Breast epithelium (tissue), 4 donors: ENCODE data around the gene SV2C. TPM values are rescaled to one million over a fixed set of nuclear protein-coding genes. Genes with fewer than 3 reads are reported as not detected.

ENCODE experiments used
- DNase-seq, 2 donors: peaks; one replicate each; pipeline ENCODE4 v3.0.0-alpha.2; 2019; ENCODE audit warnings: low spot score in 2 of 2
- H3K27ac ChIP-seq, 2 donors: fragments of 200-600 bp; sonication (generic) in 1 of 2; one replicate each; pipeline ENCODE4 v1.5.1; 2016 to 2019; ENCODE audit warnings: mild to moderate bottlenecking in 1 of 2
- H3K27me3 ChIP-seq, 2 donors: fragments of 200-600 bp; sonication (generic) in 1 of 2; one replicate each; pipeline versions ENCODE4 v1.5.1 to v1.6.0; 2017 to 2019; ENCODE audit warnings: control low read depth in 1 of 2, mild to moderate bottlenecking in 1 of 2
- H3K36me3 ChIP-seq: fragments of 200-600 bp; one replicate; pipeline ENCODE4 v1.5.1; 2019
- H3K4me1 ChIP-seq, 2 donors: fragments of 200-600 bp; sonication (generic); one replicate each; pipeline ENCODE4 v1.5.1; 2016 to 2019; ENCODE audit warnings: control low read depth in 1 of 2
- H3K4me3 ChIP-seq, 3 donors: fragments of 200-600 bp; sonication (generic); 1 replicate in 2 of 3; 2 replicates in 1 of 3; pipeline ENCODE4 v1.5.1; 2016 to 2019; ENCODE audit warnings: mild to moderate bottlenecking in 3 of 3, moderate library complexity in 2 of 3
- H3K9me3 ChIP-seq, 2 donors: fragments of 200-600 bp; sonication (generic) in 1 of 2; one replicate each; pipeline ENCODE4 v1.5.1; 2016 to 2019; ENCODE audit warnings: control low read depth in 1 of 2
- POLR2A ChIP-seq: fragments of 450-650 bp; IDR thresholded peaks from one replicate; pipeline ENCODE4 v1.6.1; 2016; ENCODE audit warnings: antibody characterized with exemption, mild to moderate bottlenecking, moderate library complexity
- POLR2AphosphoS5 ChIP-seq, 3 donors: sonication (generic); formaldehyde crosslinking; IDR thresholded peaks; one replicate each; pipeline ENCODE4 v1.6.1; 2017; ENCODE audit warnings: antibody characterized with exemption in 3 of 3
- intact Hi-C: fragments of 100-400 bp; cut with DNase I; formaldehyde crosslinking; loops from one replicate; pipeline ENCODE4 v1.15.1; 2023; ENCODE audit warnings: low total_unique reads
- total RNA-seq, 3 donors: library from RNA; depleted of rRNA; stranded (reverse); fragments of >200 nt; gene quantifications; one replicate each; pipeline ENCODE4 v1.1.0, GENCODE V29; 2016
- TF ChIP-seq, protein P1 (sequence below), 3 donors: fragments of 450-650 bp; IDR thresholded peaks; one replicate each; pipeline ENCODE4 v1.5.1; 2016 to 2017; ENCODE audit warnings: antibody characterized with exemption in 3 of 3, mild to moderate bottlenecking in 3 of 3, moderate library complexity in 3 of 3

Gene SV2C
- total RNA-seq, 3 donors from 2014 or later: 0.32 to 1.3 (median 0.59) TPM

DNA sequence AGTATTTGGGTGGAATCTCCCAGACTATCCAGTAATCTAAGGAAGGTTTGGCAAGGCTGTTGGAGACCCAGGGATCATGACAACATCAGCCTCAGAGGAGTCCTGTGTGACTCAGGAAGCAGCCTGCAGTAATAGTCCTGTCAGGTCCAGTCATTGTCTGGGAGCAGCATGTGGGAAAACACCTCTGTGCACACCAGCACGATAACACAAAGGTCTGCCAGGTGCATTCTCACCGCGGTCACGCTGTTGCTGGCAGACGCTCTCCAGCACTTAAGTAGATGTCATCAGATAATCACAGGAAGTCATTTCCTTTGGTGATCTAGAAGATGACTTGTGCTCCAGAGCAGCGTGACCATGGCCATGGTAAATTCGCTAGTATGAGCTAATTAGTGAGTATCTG, 220.7 kb downstream of the SV2C start:
- Histone ChIP-seq H3K4me3 (no peak overlapping the region), H3K4me1 (no peaks in the 10 kb centered on the region), H3K36me3 (no peaks in the 10 kb centered on the region), H3K27me3 (no peaks in the 10 kb centered on the region), H3K27ac (no peak overlapping the region), H3K9me3 (no peaks in the 10 kb centered on the region)
- peak in 1 of 2 donors; percentile 54 for DNase-seq
- TF ChIP-seq, protein P1, sequence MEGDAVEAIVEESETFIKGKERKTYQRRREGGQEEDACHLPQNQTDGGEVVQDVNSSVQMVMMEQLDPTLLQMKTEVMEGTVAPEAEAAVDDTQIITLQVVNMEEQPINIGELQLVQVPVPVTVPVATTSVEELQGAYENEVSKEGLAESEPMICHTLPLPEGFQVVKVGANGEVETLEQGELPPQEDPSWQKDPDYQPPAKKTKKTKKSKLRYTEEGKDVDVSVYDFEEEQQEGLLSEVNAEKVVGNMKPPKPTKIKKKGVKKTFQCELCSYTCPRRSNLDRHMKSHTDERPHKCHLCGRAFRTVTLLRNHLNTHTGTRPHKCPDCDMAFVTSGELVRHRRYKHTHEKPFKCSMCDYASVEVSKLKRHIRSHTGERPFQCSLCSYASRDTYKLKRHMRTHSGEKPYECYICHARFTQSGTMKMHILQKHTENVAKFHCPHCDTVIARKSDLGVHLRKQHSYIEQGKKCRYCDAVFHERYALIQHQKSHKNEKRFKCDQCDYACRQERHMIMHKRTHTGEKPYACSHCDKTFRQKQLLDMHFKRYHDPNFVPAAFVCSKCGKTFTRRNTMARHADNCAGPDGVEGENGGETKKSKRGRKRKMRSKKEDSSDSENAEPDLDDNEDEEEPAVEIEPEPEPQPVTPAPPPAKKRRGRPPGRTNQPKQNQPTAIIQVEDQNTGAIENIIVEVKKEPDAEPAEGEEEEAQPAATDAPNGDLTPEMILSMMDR (IDR thresholded peaks at IDR 0.05): no peak
- TF ChIP-seq POLR2A (no peak), POLR2AphosphoS5 (IDR thresholded peaks at IDR 0.05) (no peak)
- intact Hi-C loops: no loop called here

DNA sequence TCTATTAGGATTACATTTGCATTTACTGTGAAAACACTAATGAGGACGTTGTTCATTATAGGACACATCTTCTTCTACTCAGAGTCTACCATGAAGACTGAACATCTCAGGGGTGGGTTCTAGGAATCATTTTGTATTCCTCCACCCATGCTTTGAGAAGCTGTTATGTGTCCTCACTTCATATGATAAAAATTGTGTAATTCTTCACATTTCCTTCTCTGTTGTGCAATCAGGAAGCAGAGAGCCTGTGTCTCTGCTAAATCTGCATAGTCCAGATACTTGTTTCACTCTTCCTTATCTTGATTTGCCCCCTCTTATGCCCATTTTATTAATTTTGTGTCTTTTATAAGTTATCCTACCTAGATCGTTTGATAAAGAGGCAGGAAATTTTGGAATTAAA, 222.1 kb downstream of the SV2C start:
- intact Hi-C loops: loop anchor here (5.0 kb wide), 1 partner anchor 742 kb away; no protein-coding TSS in a partner anchor
- no peak overlapping the region for H3K27ac ChIP-seq
- TF ChIP-seq, protein P1 (IDR thresholded peaks at IDR 0.05): no peak
- TF ChIP-seq POLR2A: no peak
- no peak for TF ChIP-seq POLR2AphosphoS5 (IDR thresholded peaks at IDR 0.05)
- no peaks in the 10 kb centered on the region for H3K9me3 ChIP-seq
- no peak for DNase-seq
- no peaks in the 10 kb centered on the region for H3K36me3 ChIP-seq
- no peaks in the 10 kb centered on the region for H3K4me1 ChIP-seq
- no peak overlapping the region for H3K4me3 ChIP-seq
- no peaks in the 10 kb centered on the region for H3K27me3 ChIP-seq

DNA sequence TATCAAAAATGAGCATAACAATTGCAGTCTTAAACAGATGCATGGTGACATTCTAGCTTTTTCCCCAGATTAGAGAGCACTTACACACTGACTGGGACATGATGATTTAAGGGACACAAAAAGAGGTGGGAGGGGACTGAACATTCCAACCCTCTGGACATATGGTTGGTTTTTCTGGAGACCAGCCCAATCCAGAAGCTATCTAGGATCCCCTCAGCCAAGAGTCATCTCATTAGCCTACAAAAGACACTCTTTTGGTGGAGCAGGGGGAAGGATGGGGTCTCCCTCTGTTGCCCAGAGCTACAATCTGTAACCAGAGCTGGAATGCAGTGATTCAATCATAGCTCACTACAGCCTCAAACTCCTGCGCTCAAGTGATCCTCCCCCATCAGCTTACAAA, 222.6 kb downstream of the SV2C start:
- H3K27ac ChIP-seq: no peak overlapping the region
- intact Hi-C loops: loop anchor here (5.0 kb wide), 1 partner anchor 742 kb away; no protein-coding TSS in a partner anchor

DNA sequence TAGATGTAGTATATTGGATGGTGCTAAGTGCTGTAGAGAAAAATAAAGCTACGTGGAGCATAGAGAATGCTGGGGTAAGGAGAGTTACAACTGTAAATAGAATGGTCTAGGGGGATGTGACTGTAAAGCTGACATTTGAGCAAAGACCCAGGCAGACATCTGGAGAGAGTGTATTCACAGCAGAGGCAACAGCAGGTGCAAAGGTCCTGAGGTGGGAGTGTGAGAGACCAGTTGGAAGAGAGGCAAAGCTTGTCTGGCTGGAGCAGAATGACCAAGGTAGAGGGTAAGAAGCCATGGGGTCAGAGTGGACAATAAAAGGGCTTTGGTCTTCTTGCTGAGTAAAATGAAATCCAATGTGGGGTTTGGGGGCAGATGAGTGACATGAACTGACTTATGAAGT, 227.0 kb downstream of the SV2C start:
- H3K27ac ChIP-seq: no peak overlapping the region
- no peak for DNase-seq
- H3K27me3 ChIP-seq: no peaks in the 10 kb centered on the region
- TF ChIP-seq POLR2A: no peak
- TF ChIP-seq, protein P1 (IDR thresholded peaks at IDR 0.05): no peak
- TF ChIP-seq POLR2AphosphoS5 (IDR thresholded peaks at IDR 0.05): no peak
- no peaks in the 10 kb centered on the region for H3K36me3 ChIP-seq
- intact Hi-C loops: no loop called here
- no peaks in the 10 kb centered on the region for H3K9me3 ChIP-seq
- no peak overlapping the region for H3K4me3 ChIP-seq
- no peaks in the 10 kb centered on the region for H3K4me1 ChIP-seq

More for the DNA sequence above, 222.6 kb downstream of the SV2C start:
- DNase-seq: no peak
- TF ChIP-seq POLR2AphosphoS5 (IDR thresholded peaks at IDR 0.05) (no peak), POLR2A (no peak)
- TF ChIP-seq, protein P1 (IDR thresholded peaks at IDR 0.05): no peak
- no peaks in the 10 kb centered on the region for H3K36me3 ChIP-seq
- H3K9me3 ChIP-seq: no peaks in the 10 kb centered on the region
- H3K4me1 ChIP-seq: no peaks in the 10 kb centered on the region
- no peaks in the 10 kb centered on the region for H3K27me3 ChIP-seq
- H3K4me3 ChIP-seq: no peak overlapping the region

DNA sequence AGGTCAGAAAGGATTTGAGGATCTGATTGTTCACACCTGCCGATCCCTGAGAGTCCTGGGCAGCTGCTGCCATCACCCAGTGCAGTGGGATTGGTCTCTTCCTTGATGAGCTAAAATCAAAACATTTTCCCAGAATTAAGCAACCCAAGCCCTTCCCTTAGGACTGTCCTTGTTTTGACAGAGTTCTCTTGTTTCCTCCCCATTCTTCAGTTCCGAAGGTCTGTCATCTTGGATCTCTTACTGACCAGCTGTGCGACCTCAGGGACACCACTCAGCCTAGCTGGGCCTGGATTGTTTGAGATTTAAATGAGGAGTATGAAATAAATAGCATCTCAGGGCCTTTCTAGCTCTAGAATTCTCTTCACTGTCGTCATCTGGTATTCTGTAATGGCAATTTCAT, 229.6 kb downstream of the SV2C start:
- H3K4me1 ChIP-seq: no peaks in the 10 kb centered on the region
- no peaks in the 10 kb centered on the region for H3K36me3 ChIP-seq
- H3K27ac ChIP-seq: no peak overlapping the region
- no peaks in the 10 kb centered on the region for H3K9me3 ChIP-seq
- no peaks in the 10 kb centered on the region for H3K27me3 ChIP-seq
- intact Hi-C loops: no loop called here
- no peak overlapping the region for H3K4me3 ChIP-seq
- TF ChIP-seq POLR2A: no peak
- TF ChIP-seq, protein P1 (IDR thresholded peaks at IDR 0.05): no peak
- TF ChIP-seq POLR2AphosphoS5 (IDR thresholded peaks at IDR 0.05): no peak
- DNase-seq: no peak
